Measurements from ENCODE around the gene FNDC3B. TPM values are rescaled to one million over a fixed set of nuclear protein-coding genes. Genes with fewer than 3 reads are reported as not detected.

The FNDC3B gene
- total RNA-seq, 1 donor from 2014 or later = 71.3 TPM

DNA sequence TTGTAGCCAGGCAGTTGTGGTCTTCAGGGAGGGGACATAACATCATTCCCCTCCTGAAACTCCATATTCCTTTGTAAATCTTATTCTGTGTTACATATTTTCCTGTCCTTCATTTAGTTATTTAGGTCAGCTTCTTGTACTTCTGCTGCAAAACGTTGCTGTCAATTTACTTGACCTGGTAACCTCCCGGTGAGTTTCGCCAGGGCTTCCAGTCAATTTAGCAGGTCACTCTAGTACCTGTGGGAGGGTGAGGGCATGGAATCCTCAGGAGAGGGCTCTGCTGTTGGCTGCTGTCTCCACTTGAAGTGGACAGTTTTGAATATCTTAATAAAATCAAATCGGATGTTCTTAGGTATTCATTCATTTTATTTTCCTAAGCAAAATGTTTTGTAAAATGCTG is 29.6 kb downstream of the FNDC3B start:
- no peak for TF ChIP-seq CTCF (IDR thresholded peaks at IDR 0.05; ENCODE audit: insufficient read depth, low read length, poor library complexity, severe bottlenecking)
- Histone ChIP-seq H3K36me3 (ENCODE audit: control insufficient read depth, insufficient read depth, low read length) (no peaks in the 10 kb centered on the region), H3K4me3 (ENCODE audit: low read depth, low read length) (no peak overlapping the region), H3K27me3 (ENCODE audit: control insufficient read depth, insufficient read depth, low read length) (no peaks in the 10 kb centered on the region)
- no peak for DNase-seq (ENCODE audit: low read depth)

- Histone ChIP-seq H3K27me3 (ENCODE audit: control insufficient read depth, insufficient read depth, low read length) (no peaks in the 10 kb centered on the region), H3K4me3 (ENCODE audit: low read depth, low read length) (no peak overlapping the region), H3K36me3 (ENCODE audit: control insufficient read depth, insufficient read depth, low read length) (no peaks in the 10 kb centered on the region)
- no peak for DNase-seq (ENCODE audit: low read depth)
- TF ChIP-seq CTCF (IDR thresholded peaks at IDR 0.05; ENCODE audit: insufficient read depth, low read length, poor library complexity, severe bottlenecking) = no peak
Observed at GRCh38 chr3:172069478-172069877, 30.1 kb downstream of the FNDC3B start.

GRCh38 chr3:172070269-172070668 is 30.9 kb downstream of the FNDC3B start:
- Histone ChIP-seq H3K4me3 (ENCODE audit: low read depth, low read length) (no peak overlapping the region), H3K36me3 (ENCODE audit: control insufficient read depth, insufficient read depth, low read length) (no peaks in the 10 kb centered on the region), H3K27me3 (ENCODE audit: control insufficient read depth, insufficient read depth, low read length) (no peaks in the 10 kb centered on the region)
- no peak for TF ChIP-seq CTCF (IDR thresholded peaks at IDR 0.05; ENCODE audit: insufficient read depth, low read length, poor library complexity, severe bottlenecking)
- DNase-seq (ENCODE audit: low read depth) = no peak

GRCh38 chr3:172070802-172071201 is 31.4 kb downstream of the FNDC3B start:
- Histone ChIP-seq H3K36me3 (ENCODE audit: control insufficient read depth, insufficient read depth, low read length) (no peaks in the 10 kb centered on the region), H3K27me3 (ENCODE audit: control insufficient read depth, insufficient read depth, low read length) (no peaks in the 10 kb centered on the region)
- TF ChIP-seq CTCF (IDR thresholded peaks at IDR 0.05; ENCODE audit: insufficient read depth, low read length, poor library complexity, severe bottlenecking) = no peak

DNA sequence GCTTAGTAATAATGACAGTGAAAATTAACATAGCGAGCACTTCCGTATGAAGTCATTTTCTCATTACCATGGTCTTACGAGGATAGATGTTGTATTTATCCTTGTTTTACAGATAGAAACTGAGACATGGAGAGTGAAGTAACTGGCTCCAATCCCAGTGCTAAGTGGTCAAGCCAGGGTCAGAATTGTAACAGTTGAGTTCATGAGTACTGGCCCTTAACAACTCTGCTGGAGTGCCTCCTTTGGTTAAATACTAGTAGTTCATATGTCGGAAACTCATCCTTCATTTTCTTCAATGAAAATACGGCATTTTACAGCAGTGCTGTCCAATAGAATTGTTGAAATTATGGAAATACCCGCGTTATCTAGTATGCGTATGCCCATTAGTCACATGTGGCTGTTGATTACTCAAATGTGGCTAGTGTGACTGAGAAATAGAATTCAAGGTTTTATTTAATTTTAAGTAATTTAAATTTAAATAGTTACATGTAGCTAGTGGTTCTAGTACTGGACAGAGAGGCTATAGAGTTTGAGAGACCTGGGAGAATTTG is 32.5 kb downstream of the FNDC3B start:
- TF ChIP-seq CTCF (IDR thresholded peaks at IDR 0.05; ENCODE audit: insufficient read depth, low read length, poor library complexity, severe bottlenecking) = no peak
- no peak overlapping the region for H3K4me3 ChIP-seq (ENCODE audit: low read depth, low read length)
- H3K36me3 ChIP-seq (ENCODE audit: control insufficient read depth, insufficient read depth, low read length) = no peaks in the 10 kb centered on the region
- H3K27me3 ChIP-seq (ENCODE audit: control insufficient read depth, insufficient read depth, low read length) = no peaks in the 10 kb centered on the region
- DNase-seq (ENCODE audit: low read depth) = no peak

More at GRCh38 chr3:172070802-172071201, 31.4 kb downstream of the FNDC3B start:
- no peak overlapping the region for H3K4me3 ChIP-seq (ENCODE audit: low read depth, low read length)
- DNase-seq (ENCODE audit: low read depth) = no peak

DNA sequence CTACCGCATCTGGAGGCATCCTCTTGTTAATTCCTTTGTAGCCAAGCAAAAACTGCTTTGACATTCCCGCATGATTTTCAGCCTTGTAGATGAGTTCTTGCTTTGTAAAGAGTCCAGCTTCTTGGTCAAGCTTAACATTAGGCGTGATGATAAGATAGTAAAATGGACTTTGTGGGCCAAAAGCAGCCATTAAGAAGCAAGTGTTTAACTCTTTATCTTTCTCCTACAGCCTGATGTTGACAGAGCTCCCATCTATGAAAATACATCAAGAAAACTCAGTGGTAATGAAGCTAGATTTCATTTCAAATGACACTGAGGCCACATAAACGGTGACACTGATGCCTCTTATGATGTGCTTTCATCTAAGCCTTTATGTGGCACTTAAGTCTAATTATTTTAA is 33.2 kb downstream of the FNDC3B start:
- TF ChIP-seq CTCF (IDR thresholded peaks at IDR 0.05; ENCODE audit: insufficient read depth, low read length, poor library complexity, severe bottlenecking) = no peak
- DNase-seq (ENCODE audit: low read depth) = no peak
- Histone ChIP-seq H3K4me3 (ENCODE audit: low read depth, low read length) (no peak overlapping the region), H3K27me3 (ENCODE audit: control insufficient read depth, insufficient read depth, low read length) (no peaks in the 10 kb centered on the region), H3K36me3 (ENCODE audit: control insufficient read depth, insufficient read depth, low read length) (no peaks in the 10 kb centered on the region)

Measured in kidney epithelial cell (primary cell).